Measurements from ENCODE around the gene TUFT1.
"Not testable (repeated sequence)": the region's sequence is repeated elsewhere in the genome, so short reads cannot be mapped to it uniquely, and the experiment has no call there.

Gene TUFT1

DNA sequence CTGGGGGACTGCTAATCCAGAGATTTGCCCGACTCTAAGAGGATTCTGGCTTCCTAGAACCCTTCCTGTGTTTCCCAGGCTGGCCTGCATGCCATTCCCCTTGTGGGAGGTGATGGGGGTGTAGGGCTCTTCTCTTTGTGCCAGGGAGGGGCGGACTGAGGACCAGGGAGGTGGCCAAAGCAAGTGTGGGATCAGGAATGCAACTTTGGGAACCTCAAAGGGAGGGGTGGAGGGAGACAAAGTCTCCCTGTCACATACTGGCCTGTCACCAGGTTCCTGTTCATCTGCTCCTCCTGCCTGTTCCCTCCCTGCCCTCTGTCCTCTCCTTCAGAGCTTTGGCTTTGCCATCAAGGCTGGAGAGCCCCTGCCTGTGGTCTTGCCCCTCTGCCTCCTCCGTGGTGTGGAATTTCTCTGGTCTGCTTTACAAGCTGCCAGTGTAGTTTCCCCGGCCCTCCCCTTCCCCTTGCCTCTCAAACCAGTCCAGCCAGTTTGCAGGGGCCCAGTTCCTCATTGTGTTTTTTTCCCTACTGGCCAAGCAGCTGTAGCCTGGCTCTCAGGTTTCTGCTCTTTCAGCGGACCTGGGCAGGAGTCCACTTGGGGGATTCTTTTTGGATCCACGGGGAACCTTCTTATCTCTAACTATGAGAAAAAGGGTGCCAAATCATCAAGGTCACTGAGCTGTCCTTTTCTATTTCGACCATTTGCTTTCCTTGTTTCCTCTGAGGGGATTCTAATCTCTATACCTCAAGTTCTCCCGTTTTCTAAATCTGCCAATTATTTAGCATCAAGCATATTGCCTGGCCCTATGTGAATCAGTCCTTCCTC lies 27.1 kb upstream of the TUFT1 start:
- no peak for DNase-seq

DNA sequence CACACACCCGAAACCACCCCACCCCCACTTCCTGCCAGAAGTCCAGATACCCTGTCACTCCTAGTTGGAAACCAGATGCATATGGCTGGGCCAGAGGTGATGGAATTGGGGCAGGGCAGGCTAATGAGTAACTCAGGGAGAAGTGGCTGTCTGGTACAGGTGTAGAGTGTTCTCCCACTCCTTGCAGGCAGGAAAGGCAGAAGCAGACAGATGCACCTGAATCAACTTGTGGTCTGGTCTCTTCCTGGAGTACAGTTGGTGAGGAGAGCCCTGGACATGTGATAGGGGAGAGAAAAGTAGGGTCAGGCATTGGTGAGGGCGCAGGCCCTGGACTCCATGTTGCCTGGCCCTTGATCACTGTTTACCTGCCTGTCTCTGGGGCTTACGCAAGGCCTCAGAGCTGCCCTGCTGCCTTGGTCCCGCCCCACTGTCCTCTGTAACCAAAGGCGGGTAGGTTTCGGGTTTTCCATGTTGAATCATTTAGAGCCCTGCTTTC lies 26.4 kb upstream of the TUFT1 start:
- no peak for DNase-seq

DNA sequence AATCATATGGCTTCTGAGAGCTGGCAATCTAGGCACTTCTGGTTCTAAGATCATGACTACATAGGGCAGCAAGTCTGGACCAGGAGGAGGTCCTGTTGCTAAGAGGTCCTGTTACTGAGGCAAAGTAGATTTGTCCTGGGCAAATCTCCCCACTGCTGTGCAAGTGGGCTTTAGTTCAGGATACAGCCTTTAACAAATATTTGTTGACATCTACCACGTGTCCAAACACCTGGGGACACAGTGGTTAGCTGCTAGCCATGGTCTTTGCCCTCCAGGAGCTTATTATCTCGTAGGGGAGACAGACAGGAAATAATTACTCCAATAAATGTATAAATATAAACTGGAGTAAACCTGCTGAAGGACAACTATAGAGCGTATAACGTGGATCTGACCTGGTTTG lies 25.7 kb upstream of the TUFT1 start:
- DNase-seq: no peak

DNA sequence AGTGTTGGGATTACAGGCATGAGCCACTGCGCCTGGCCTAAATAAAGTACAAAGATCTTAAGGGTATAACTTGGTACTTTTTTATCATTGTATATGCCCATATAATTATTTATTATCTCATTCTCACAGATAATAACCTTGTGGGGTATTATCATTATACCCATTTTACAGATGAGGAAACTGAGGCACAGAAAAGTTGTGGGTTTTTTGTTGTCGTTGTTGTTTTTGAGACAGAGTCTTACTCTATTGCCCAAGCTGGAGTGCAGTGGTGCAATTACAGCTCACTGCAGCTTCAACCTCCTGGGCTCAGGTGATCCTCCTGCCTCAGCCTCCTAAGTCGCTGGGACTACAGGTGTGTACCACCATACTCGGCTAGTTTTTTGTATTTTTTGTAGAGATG lies 24.8 kb upstream of the TUFT1 start:
- no peak for DNase-seq

DNA sequence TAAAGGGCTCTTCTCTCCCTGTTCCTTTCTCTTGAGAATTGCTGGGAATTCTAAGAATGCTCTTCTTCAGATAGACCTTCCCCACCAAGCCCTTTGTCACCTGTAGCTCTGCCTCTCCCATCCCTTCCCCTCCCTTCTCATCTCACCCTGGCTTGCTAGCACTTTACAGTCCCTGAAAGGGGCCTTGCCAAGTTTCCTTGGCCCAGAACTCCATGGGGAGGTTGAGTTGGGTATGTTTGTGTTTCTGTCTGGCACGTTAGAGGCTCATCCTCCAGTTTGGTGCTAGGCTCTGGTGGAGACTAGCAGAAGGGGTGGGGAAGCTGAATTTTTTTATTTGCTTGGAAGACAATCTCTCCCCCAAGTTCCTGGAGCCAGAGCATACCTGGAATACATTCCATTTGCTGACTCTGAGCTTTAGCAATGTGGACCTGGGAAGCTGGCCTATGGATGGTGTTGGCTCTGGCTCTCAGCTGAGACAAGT lies 24.0 kb upstream of the TUFT1 start:
- DNase-seq: no peak

DNA sequence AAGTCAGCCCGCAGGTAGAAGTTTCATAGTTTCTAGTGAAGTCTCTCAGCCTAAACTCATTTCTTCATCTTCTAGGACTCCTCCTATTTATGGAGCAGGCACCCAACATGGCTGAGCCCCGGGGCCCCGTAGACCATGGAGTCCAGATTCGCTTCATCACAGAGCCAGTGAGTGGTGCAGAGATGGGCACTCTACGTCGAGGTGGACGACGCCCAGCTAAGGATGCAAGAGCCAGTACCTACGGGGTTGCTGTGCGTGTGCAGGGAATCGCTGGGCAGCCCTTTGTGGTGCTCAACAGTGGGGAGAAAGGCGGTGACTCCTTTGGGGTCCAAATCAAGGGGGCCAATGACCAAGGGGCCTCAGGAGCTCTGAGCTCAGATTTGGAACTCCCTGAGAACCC lies 21.7 kb upstream of the TUFT1 start:
- no peak for DNase-seq

DNA sequence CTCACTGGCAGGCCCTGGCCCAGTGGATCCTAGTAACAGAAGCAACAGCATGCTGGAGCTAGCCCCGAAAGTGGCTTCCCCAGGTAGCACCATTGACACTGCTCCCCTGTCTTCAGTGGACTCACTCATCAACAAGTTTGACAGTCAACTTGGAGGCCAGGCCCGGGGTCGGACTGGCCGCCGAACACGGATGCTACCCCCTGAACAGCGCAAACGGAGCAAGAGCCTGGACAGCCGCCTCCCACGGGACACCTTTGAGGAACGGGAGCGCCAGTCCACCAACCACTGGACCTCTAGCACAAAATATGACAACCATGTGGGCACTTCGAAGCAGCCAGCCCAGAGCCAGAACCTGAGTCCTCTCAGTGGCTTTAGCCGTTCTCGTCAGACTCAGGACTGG lies 21.2 kb upstream of the TUFT1 start:
- no peak for DNase-seq

DNA sequence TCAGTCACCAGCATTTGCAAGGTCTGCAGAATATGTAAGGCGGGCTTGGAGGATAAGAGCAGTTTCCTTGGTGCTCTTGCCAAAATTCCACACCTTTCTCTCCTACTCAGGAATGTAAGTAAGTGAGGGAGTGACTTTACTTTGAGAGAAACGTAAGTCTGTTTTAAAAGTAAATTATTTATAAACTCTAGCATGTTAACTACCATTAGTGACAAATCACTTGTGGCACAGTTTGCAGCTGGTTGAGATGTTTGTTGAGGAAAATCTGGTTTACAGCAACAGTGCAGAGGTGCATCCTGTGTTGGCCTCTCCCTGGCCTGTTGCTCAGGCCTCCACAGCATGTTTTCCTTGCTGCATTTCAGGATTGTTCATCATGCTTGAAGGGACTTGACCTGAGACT lies 20.4 kb upstream of the TUFT1 start:
- DNase-seq: no peak

DNA sequence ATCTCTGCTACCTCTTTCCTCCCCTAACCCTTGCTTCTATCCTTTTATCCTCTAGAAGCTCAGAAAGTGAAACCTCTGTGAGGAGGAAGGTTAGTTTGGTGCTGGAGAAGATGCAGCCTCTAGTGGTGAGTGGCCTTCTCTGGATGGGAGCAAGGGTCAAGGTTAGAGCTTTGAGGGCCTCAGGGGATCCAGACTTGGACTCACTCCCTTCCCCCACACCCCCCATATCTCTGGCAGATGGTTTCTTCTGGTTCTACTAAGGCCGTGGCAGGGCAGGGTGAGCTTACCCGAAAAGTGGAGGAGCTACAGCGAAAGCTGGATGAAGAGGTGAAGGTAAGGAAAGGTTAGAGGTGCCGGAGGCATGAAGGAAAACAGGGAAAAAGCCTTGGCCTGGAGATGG lies 19.8 kb upstream of the TUFT1 start:
- no peak for DNase-seq

DNA sequence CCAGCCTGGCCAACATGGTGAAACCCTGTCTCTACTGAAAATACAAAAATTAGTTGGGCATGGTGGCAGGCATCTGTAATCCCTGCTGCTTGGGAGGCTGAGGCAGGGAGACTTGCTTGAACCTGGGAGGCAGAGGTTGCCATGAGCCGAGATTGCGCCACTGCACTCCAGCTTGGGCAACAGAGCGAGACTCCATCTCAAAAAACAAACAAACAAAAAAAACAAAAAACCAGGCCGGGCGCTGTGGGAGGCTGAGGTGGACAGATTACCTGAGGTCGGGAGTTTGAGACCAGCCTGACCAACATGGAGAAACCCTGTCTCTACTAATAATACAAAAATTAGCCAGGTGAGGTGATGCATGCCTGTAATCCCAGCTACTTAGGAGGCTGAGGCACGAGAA lies 17.7 kb upstream of the TUFT1 start:
- not testable (repeated sequence) for DNase-seq

DNA sequence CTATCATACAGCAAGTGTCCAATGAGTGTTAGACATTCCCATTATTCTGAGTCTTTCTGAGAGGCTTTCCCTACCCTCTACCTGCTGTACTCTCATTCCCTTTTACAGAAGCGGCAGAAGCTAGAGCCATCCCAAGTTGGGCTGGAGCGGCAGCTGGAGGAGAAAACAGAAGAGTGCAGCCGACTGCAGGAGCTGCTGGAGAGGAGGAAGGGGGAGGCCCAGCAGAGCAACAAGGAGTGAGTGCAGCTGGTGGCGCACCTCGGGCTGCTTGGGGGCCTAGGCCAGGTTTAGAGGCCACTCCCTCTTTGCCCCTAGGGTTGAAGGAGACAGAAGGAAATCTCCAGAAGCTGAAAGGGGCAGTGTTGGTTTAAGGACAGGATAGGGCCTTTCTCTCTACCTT lies 16.8 kb upstream of the TUFT1 start:
- no peak for DNase-seq

DNA sequence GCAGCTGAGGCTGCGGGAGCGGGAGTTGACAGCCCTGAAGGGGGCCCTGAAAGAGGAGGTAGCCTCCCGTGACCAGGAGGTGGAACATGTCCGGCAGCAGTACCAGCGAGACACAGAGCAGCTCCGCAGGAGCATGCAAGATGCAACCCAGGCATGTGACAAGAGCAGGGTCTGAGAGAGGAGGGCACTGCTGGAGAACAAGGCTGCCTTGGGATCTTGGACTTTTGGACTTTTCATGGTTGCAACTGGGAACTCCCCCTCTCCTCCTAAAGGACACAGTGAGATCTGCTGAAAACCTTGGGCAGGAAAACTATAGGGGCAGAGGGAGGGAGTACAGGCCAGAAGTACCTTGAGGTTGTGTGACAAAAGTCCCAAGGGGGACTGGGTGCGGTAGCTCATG lies 15.4 kb upstream of the TUFT1 start:
- no peak for DNase-seq

DNA sequence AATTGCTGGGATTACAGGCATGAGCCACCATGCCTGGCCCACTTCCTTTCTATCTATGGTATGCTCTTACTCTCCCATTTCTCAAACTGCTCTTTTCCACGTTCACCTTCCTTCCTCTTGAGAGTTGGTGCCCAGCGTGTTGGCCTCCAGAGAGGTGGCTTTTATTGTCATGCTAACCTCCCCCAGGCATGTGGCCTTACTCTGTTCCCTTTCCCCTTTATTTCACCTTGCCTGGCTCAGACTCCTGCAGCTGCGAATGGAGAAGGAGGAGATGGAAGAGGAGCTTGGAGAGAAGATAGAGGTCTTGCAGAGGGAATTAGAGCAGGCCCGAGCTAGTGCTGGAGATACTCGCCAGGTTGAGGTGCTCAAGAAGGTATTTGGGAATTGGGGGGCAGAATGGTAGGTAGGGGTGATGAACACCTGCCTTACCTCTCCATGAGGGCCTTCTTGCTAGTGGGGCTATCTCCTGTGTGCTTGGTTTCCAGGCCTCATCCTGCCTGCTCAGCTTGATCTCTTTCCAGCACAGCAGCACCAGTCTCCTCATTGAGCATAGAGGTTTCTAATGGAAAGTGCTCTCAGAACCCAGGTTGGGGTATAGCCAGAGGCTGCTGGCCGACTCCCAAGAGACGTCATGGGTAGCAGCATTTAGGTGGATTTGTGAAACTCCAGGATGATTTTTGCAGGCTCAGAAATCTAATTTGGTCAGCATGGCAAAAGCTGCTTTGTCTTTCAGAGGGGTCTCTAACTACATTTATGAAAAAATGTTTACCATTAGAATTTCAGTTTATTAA lies 13.2 kb upstream of the TUFT1 start:
- no peak for DNase-seq

DNA sequence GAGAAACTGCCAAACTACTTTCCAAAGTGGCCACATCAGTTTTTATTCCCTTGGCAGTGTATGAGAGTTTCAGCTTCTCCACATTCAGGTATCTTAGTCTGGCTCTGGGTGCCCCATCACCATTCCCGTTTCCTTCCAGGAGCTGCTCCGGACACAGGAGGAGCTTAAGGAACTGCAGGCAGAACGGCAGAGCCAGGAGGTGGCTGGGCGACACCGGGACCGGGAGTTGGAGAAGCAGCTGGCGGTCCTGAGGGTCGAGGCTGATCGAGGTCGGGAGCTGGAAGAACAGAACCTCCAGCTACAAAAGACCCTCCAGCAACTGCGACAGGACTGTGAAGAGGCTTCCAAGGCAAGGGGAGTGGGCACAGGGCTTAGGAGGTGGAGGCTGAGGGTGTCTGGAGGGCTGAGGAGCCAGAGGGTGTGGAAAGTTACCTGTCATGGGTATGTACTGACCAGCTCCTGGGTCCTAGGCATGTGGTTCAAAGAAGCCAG lies 10.9 kb upstream of the TUFT1 start:
- DNase-seq: no peak

DNA sequence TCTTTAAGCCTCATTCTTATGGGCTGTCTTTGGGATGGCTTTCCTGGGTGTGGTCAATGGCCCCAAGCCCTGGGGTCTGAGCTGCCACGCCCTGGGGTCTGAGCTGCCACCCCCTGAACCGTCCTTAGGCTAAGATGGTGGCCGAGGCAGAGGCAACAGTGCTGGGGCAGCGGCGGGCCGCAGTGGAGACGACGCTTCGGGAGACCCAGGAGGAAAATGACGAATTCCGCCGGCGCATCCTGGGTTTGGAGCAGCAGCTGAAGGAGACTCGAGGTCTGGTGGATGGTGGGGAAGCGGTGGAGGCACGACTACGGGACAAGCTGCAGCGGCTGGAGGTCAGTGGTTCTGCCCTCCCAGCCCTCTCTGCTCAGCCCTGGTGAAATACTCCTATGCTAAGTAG lies 10.3 kb upstream of the TUFT1 start:
- DNase-seq: no peak

DNA sequence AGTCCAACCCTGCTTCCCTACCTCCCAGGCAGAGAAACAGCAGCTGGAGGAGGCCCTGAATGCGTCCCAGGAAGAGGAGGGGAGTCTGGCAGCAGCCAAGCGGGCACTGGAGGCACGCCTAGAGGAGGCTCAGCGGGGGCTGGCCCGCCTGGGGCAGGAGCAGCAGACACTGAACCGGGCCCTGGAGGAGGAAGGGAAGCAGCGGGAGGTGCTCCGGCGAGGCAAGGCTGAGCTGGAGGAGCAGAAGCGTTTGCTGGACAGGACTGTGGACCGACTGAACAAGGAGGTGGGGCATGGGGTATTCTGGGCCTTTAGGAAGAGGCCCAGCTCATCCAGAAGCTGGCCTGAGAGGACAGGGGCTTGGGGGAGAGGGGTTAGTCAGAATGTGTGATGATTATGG lies 9.6 kb upstream of the TUFT1 start:
- no peak for DNase-seq

DNA sequence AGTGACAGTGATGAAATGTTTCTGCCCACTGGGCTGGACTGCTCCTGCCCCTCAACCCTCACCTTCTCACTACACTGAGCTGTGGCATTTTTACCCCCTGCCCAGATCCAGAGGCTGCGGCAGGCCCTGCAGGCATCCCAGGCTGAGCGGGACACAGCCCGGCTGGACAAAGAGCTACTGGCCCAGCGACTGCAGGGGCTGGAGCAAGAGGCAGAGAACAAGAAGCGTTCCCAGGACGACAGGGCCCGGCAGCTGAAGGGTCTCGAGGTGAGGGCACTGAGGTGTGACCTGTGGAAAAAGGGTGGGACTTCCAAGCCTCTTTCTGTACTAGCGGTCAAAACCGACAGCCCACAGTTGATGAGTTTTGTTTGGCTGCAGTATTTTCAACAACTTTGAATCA lies 6.2 kb upstream of the TUFT1 start:
- no peak for DNase-seq

DNA sequence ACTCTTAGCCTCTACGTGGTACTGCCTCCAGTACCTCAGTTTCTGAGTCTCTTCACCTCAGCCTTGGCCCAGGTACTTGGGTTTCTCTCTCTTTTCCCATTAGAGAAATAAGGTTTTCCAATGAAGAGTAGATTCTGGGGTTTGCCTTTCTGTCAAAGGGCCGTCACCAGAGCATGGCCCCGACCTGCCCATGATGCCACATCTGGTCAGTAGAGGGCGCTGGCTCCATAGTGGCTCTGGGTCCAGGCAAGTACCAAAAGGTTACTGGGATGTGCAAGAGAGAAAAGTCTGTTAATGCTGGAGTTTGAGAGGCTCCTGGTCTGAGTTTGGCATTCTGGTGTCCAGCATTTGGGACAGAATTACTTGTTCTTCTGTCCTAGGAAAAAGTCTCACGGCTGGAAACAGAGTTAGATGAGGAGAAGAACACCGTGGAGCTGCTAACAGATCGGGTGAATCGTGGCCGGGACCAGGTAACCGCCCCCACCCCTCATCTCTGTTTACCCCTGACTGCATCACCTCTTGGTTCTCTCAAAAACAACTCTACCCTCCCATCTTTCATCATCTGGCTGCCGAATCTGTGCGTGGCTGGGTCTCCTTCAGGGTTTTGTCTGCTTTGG lies 5.3 kb upstream of the TUFT1 start:
- peak; percentile 49 for DNase-seq

DNA sequence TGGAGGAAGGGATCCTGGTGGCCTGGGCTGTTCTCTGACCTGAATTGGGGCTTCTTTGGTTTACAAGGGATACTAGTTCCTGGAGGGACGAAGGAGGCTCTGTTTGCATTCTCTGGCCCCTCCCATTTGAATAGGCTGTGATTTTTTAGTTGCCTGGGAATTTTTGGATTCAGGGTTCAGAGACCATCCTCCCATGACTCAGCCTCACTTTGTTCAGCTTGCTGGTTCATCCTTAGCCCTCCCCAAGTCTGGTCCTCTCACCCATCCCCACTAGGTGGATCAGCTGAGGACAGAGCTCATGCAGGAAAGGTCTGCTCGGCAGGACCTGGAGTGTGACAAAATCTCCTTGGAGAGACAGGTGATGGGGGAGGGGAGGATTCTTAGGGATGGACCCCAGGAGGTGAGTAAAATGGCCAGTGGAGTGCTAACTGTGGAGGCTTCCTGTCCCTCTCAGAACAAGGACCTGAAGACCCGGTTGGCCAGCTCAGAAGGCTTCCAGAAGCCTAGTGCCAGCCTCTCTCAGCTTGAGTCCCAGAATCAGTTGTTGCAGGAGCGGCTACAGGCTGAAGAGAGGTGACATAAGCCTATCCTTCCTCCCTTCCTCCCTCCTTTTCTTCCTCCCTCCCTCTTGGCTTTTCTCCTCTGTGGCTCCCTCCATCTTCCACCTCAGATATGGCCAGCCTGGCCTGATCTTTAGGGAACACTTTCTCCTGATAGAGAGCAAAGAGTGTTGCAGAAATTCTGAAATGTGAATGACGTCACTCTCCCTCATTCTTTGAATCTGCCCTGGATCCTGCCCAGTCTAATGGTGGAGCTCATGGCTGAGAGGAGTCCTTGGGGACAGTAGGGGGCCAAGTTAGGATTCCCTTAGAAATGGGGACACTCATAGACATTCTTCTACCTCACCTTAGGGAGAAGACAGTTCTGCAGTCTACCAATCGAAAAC lies 4.5 kb upstream of the TUFT1 start:
- DNase-seq: no peak

DNA sequence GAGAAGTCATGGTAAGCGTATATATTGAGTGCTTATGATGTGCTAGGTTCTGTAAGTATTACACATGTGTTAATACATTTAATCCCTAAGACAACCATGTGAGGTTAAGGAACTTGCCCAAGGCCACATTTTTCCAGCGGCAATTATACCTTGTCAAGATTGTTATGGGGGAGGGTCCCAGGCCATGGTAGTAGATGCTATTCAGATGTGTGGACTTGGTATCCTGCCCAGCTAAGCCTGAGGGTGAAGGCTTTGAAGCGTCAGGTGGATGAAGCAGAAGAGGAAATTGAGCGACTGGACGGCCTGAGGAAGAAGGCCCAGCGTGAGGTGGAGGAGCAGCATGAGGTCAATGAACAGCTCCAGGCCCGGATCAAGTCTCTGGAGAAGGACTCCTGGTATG lies 3.6 kb upstream of the TUFT1 start:
- no peak for DNase-seq

DNA sequence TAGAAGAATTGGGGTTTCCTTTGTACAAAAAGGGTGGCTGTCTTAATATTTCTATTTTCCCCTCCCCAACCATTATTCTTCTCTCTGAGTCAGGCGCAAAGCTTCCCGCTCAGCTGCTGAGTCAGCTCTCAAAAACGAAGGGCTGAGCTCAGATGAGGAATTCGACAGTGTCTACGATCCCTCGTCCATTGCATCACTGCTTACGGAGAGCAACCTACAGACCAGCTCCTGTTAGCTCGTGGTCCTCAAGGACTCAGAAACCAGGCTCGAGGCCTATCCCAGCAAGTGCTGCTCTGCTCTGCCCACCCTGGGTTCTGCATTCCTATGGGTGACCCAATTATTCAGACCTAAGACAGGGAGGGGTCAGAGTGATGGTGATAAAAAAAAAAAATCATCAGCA lies 3.0 kb upstream of the TUFT1 start:
- no peak for DNase-seq

DNA sequence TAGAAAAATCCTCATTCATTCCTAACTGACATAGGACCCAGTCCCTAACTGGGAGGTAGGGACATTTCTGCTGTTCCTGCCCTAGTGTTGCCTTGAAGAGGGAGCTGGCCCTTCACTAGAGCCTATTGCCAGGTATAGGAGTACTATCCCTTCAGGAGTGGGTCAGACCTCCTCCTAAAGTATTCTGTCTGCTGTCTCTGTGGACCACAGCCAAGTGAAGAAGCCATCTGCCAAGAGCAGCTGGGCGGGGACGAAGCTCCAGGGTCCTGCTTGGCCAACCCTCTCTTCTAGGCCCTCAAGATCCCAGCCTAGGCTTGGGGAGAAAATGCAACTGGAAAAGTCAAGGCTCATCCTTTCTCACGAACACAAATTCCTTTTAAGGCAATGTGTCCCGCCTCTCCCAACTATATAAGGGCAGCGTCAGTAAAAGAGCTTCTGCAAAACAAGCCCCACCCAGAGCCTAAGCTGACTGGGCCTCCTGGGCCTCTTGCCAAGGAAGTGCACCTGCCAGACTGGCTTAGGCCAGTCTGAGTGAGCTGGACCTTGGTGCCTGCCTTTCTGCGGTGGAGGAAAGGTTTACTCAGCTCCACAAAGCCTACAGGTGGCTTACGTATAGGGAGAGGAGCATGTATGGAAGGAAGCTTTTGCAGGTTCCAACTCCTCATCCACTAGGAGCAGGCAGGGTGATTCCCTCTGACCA lies 638 bp upstream of the TUFT1 start:
- DNase-seq: peak; percentile 21
